Tibial nerve (tissue), 4 donors: Measurements from ENCODE around the gene STRIT1.

ENCODE experiments used
- EP300 ChIP-seq, 2 donors: sonication (generic); formaldehyde crosslinking; IDR thresholded peaks; one replicate each; pipeline ENCODE4 v1.6.1; 2017; ENCODE audit warnings: antibody characterized with exemption in 2 of 2, mild to moderate bottlenecking in 1 of 2
- POLR2A ChIP-seq, 2 donors: fragments of 450-650 bp; IDR thresholded peaks; one replicate each; pipeline ENCODE4 v1.6.1; 2017; ENCODE audit warnings: antibody characterized with exemption in 2 of 2, mild to moderate bottlenecking in 2 of 2, moderate library complexity in 2 of 2
- TF ChIP-seq, protein P1 (sequence below), 5 experiments: fragments of 200-600 bp in 3 of 5; fragments of 450-650 bp in 2 of 5; sonication (generic) in 3 of 5; IDR thresholded peaks; one replicate each; pipeline ENCODE4 v1.5.1; 2016 to 2019; ENCODE audit warnings: antibody characterized with exemption in 5 of 5, mild to moderate bottlenecking in 3 of 5, moderate library complexity in 2 of 5

DNA sequence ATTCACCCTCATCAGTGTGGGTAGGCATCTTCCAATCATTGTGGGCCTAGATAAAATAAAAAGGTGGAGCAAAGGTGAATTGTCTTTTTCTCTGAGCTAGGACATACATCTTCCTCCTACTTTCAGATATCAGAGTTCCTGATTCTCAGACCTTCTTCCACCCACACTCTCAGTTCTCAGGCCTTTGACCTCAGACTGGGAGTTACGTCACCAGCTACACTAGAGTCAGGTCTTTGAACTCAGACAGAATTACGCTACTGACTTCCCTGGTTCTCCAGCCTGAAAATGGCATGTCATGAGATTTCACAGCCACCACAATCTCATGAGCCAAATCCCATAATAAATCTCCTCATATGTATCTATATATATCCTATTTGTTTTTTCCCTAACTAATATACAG is 39.0 kb downstream of the STRIT1 start:
- TF ChIP-seq, protein P1, sequence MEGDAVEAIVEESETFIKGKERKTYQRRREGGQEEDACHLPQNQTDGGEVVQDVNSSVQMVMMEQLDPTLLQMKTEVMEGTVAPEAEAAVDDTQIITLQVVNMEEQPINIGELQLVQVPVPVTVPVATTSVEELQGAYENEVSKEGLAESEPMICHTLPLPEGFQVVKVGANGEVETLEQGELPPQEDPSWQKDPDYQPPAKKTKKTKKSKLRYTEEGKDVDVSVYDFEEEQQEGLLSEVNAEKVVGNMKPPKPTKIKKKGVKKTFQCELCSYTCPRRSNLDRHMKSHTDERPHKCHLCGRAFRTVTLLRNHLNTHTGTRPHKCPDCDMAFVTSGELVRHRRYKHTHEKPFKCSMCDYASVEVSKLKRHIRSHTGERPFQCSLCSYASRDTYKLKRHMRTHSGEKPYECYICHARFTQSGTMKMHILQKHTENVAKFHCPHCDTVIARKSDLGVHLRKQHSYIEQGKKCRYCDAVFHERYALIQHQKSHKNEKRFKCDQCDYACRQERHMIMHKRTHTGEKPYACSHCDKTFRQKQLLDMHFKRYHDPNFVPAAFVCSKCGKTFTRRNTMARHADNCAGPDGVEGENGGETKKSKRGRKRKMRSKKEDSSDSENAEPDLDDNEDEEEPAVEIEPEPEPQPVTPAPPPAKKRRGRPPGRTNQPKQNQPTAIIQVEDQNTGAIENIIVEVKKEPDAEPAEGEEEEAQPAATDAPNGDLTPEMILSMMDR (IDR thresholded peaks at IDR 0.05): no peak
- TF ChIP-seq POLR2A (IDR thresholded peaks at IDR 0.05) (no peak), EP300 (IDR thresholded peaks at IDR 0.05) (no peak)
